Kidney epithelial cell (primary cell): ENCODE data around the gene SIPA1. TPM values are rescaled to one million over a fixed set of nuclear protein-coding genes. Genes with fewer than 3 reads are reported as not detected.

Experiments used
- DNase-seq: peaks from one replicate; pipeline ENCODE4 v3.0.0-alpha.2; 2010; ENCODE audit warnings: low read depth
- H3K27me3 ChIP-seq: 2 replicates; pipeline ENCODE4 v1.6.0; 2011; ENCODE audit warnings: low read length; ENCODE audit not compliant: control insufficient read depth, insufficient read depth
- H3K36me3 ChIP-seq: 2 replicates; pipeline ENCODE4 v1.5.1; 2011; ENCODE audit warnings: low read length; ENCODE audit not compliant: control insufficient read depth, insufficient read depth
- H3K4me3 ChIP-seq: 2 replicates; pipeline ENCODE4 v1.5.1; 2011; ENCODE audit warnings: low read depth, mild to moderate bottlenecking, control low read depth, low read length
- total RNA-seq: library from RNA; depleted of rRNA; stranded (reverse); fragments of >200 nt; gene quantifications from 2 replicates; pipeline ENCODE4 v1.2.3, GENCODE V29; 2015
- TF ChIP-seq, protein P1 (sequence below): IDR thresholded peaks from 2 replicates; pipeline ENCODE4 v1.5.1; 2011; ENCODE audit warnings: mild to moderate bottlenecking, moderate library complexity, low read length, control low read depth, inconsistent platforms; ENCODE audit not compliant: insufficient read depth, poor library complexity, severe bottlenecking

Gene SIPA1
- total RNA-seq, 1 donor from 2014 or later: 25.8 TPM

DNA sequence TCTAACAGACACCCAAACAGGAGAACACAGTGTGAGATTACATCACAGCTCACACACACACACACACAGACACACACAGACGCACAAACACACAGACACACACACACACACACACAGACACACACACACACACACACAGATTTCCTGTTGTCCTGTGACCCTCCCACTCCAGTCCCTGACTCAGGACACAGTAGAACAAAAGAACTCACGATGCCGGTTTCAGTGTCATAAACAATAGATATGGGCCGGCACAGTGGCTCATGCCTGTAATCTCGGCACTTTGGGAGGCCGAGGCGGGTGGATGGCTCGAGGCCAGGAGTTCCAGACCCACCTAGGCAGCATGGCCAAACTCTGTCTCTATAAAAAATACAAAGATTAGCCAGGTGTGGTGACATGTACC lies 60.3 kb downstream of the SIPA1 start:
- DNase-seq: no peak
- TF ChIP-seq, protein P1, sequence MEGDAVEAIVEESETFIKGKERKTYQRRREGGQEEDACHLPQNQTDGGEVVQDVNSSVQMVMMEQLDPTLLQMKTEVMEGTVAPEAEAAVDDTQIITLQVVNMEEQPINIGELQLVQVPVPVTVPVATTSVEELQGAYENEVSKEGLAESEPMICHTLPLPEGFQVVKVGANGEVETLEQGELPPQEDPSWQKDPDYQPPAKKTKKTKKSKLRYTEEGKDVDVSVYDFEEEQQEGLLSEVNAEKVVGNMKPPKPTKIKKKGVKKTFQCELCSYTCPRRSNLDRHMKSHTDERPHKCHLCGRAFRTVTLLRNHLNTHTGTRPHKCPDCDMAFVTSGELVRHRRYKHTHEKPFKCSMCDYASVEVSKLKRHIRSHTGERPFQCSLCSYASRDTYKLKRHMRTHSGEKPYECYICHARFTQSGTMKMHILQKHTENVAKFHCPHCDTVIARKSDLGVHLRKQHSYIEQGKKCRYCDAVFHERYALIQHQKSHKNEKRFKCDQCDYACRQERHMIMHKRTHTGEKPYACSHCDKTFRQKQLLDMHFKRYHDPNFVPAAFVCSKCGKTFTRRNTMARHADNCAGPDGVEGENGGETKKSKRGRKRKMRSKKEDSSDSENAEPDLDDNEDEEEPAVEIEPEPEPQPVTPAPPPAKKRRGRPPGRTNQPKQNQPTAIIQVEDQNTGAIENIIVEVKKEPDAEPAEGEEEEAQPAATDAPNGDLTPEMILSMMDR: no peak

DNA sequence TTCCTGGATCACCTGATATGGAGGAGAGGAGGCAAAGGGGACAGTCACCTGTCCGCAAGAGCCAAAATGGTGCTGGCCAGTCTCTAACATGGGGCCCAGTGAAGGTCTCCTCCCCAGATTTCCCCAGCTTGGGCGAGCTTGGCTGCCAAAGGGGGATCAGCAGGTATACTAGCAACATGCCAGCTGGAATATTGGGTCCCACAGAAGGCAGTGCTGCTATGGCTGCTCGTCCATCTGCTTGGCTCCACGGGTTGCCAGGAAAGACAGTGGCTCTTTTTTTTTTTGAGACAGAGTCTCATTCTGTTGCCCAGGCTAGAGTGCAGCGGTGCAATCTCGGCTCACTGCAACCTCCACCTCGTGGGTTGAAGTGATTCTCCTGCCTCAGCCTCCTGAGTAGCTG lies 61.4 kb downstream of the SIPA1 start:
- H3K4me3 ChIP-seq: no peak overlapping the region
- TF ChIP-seq, protein P1: no peak
- H3K27me3 ChIP-seq: no peaks in the 10 kb centered on the region
- H3K36me3 ChIP-seq: no peaks in the 10 kb centered on the region
- no peak for DNase-seq

More for the DNA sequence above, 60.3 kb downstream of the SIPA1 start:
- Histone ChIP-seq H3K36me3 (no peaks in the 10 kb centered on the region), H3K4me3 (no peak overlapping the region), H3K27me3 (no peaks in the 10 kb centered on the region)

DNA sequence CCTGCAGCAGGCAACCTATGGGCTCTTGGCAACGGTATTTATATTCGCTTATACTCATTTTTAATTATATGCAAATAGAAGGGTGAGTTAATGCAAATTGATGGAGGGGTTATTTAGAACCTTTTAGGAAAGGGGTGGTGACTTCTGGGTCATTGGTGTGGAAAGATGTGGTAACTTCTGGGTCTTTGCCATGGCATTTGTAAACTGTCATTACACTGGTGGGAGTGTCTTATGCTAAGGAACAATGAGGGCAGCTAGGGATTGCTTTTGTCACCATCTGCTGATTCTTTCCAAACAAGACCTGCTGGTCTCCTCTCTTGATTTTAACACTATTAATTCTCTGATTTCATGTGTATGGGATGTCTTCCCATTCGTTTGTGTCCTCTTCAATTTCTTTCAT lies 62.5 kb downstream of the SIPA1 start:
- no peak overlapping the region for H3K4me3 ChIP-seq
- no peaks in the 10 kb centered on the region for H3K36me3 ChIP-seq
- TF ChIP-seq, protein P1: no peak
- DNase-seq: no peak
- peaks cover 2% of the 10 kb centered on the region for H3K27me3 ChIP-seq

Other genes with a start within 250 kb of the SIPA1 start
- gene NEAT1, start 215.3 kb upstream of the SIPA1 start, total RNA-seq: 28.7 and 39.8 TPM in 2 replicates
- 1,605 and 1,895 TPM in 2 replicates for gene MALAT1, start 139.1 kb upstream of the SIPA1 start, total RNA-seq
- 116 and 121 TPM in 2 replicates for gene SCYL1, start 113.0 kb upstream of the SIPA1 start, total RNA-seq
- 116 and 122 TPM in 2 replicates for gene LTBP3, start 79.7 kb upstream of the SIPA1 start, total RNA-seq
- gene ZNRD2, start 67.6 kb upstream of the SIPA1 start, total RNA-seq: 67.3 and 91.6 TPM in 2 replicates
- gene FAM89B, start 65.6 kb upstream of the SIPA1 start, total RNA-seq: 63.9 and 68.5 TPM in 2 replicates
- gene EHBP1L1, start 62.0 kb upstream of the SIPA1 start, total RNA-seq: 19.5 and 20.9 TPM in 2 replicates
- not detected in 2 replicates for gene KCNK7, start 42.3 kb upstream of the SIPA1 start, total RNA-seq
- gene MAP3K11, start 23.9 kb upstream of the SIPA1 start, total RNA-seq: 58.3 and 60.8 TPM in 2 replicates
- gene PCNX3, start 22.3 kb upstream of the SIPA1 start, total RNA-seq: 61.9 and 71.2 TPM in 2 replicates
- 64.3 and 103 TPM in 2 replicates for gene RELA, start 24.8 kb downstream of the SIPA1 start, total RNA-seq
- gene KAT5, start 74.2 kb downstream of the SIPA1 start, total RNA-seq: 65.5 and 73.3 TPM in 2 replicates
- 43.1 and 50.1 TPM in 2 replicates for gene RNASEH2C, start 82.7 kb downstream of the SIPA1 start, total RNA-seq
- gene AP5B1, start 142.9 kb downstream of the SIPA1 start, total RNA-seq: 21.5 and 21.7 TPM in 2 replicates
- 15.8 and 17.8 TPM in 2 replicates for gene OVOL1, start 149.0 kb downstream of the SIPA1 start, total RNA-seq
- gene SNX32, start 195.9 kb downstream of the SIPA1 start, total RNA-seq: 1.4 and 1.9 TPM in 2 replicates
- 1,640 and 1,825 TPM in 2 replicates for gene CFL1, start 220.1 kb downstream of the SIPA1 start, total RNA-seq
- gene MUS81, start 222.3 kb downstream of the SIPA1 start, total RNA-seq: 63.6 and 77.5 TPM in 2 replicates
- 54.1 and 62.0 TPM in 2 replicates for gene EFEMP2, start 234.7 kb downstream of the SIPA1 start, total RNA-seq
- not detected in 2 replicates for gene CTSW, start 241.7 kb downstream of the SIPA1 start, total RNA-seq